HL-60/S4 (cell line): ENCODE data around the gene ATXN10.
"Not testable (repeated sequence)": the region's sequence is repeated elsewhere in the genome, so short reads cannot be mapped to it uniquely, and the experiment has no call there.

ENCODE experiments used
- in situ Hi-C: fragments of 300-500 bp; cut with MboI; formaldehyde crosslinking; loops from 2 replicates; pipeline ENCODE4 v1.14.3; 2022; ENCODE audit warnings: low sequenced_read_pairs

Gene ATXN10

GRCh38 chr22:45702981-45703380 lies 31.3 kb downstream of the ATXN10 start:
- in situ Hi-C loops = no loop called here

GRCh38 chr22:45703758-45704157 lies 32.1 kb downstream of the ATXN10 start:
- in situ Hi-C loops = no loop called here

DNA sequence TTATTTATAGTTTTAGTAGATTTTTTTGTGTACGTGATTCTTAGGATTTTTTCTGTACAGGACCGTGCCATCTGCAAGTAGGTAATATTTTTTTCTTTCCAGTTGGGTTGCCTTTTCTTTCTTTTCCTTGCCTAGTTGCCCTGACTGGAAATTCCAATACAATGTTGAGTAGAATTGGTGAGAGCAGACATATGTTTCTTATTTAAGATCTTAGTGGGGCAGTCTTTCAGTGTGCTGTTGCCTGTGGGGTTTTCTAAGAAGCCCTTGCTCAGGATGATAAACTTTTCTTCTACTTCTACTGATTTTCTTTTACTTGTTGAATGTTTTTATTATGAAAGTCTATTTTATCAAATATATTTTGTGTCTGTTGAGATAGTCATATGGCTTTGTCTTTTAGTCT lies 33.0 kb downstream of the ATXN10 start:
- in situ Hi-C loops = no loop called here

DNA sequence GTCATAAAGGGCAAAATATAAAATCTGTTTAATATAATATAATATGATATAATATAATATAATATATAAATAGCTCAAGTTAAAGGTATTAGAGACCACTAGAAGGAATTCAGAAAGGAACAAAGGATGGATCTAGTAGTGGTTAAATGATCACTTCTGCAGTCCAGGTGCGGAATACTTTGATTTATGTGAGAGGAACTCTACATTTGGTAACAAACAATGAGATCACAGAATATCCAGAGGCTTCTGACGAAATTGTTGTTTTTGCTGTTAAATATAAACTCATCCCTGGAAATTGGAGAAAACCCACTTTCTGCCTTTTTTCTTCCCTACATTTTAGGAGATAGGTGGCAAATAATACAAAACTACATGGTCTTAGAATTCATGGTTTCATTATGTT lies 36.0 kb downstream of the ATXN10 start:
- in situ Hi-C loops = no loop called here

- in situ Hi-C loops = no loop called here
Observed at GRCh38 chr22:45708145-45708544, 36.5 kb downstream of the ATXN10 start.

- in situ Hi-C loops = no loop called here
Observed at GRCh38 chr22:45709060-45709739, 37.6 kb downstream of the ATXN10 start.

- in situ Hi-C loops = no loop called here
Observed at GRCh38 chr22:45709866-45710265, 38.2 kb downstream of the ATXN10 start.

DNA sequence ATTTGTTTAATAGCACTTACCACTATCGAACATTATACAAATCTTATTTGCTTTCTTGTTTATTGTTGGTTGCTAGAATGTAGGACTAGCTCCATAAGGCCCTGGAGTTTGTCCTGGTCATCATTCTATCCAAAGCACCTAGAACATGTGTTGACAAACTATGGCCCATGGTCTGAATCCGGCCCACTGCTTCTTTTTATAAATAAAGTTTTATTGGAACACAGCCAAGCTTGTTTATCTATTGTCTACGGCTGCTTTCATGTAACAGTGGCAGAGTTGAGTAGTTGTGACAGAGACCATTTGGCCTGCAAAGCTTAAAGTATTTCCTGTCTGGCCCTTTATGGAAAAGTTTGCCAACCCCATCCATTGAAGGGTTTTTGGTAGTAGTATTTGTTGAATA lies 38.8 kb downstream of the ATXN10 start:
- in situ Hi-C loops = no loop called here

- in situ Hi-C loops = not testable (repeated sequence)
Observed at GRCh38 chr22:45714390-45714789, 42.8 kb downstream of the ATXN10 start.

GRCh38 chr22:45717789-45718188 lies 46.2 kb downstream of the ATXN10 start:
- in situ Hi-C loops = no loop called here

GRCh38 chr22:45718391-45718790 lies 46.8 kb downstream of the ATXN10 start:
- in situ Hi-C loops = no loop called here

GRCh38 chr22:45720839-45721378 lies 49.3 kb downstream of the ATXN10 start:
- in situ Hi-C loops = no loop called here

DNA sequence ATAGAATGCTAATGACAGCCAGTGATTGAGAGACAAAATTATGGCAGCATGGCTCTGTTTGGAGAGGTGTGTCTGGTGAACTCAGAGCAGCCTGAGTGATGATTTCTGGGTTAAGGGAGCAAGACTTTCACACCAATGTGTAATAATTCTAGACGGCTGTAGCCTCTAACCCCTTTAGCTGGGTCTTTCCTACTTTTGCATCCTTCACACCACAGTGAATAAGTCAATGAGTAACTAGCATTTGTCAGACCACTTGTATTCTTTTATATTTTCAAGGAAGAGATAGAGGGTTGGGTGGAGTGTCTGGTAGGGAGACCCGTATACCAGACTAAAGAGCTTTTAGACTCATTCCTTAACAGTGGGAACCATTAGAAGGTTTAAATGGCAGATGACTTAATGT lies 50.4 kb downstream of the ATXN10 start:
- in situ Hi-C loops = no loop called here

- in situ Hi-C loops = no loop called here
Observed at GRCh38 chr22:45726081-45726480, 54.4 kb downstream of the ATXN10 start.

- in situ Hi-C loops = no loop called here
Observed at GRCh38 chr22:45731041-45731797, 59.6 kb downstream of the ATXN10 start.

GRCh38 chr22:45731798-45732495 lies 60.3 kb downstream of the ATXN10 start:
- in situ Hi-C loops = no loop called here

GRCh38 chr22:45735273-45735672 lies 63.6 kb downstream of the ATXN10 start:
- in situ Hi-C loops = no loop called here

DNA sequence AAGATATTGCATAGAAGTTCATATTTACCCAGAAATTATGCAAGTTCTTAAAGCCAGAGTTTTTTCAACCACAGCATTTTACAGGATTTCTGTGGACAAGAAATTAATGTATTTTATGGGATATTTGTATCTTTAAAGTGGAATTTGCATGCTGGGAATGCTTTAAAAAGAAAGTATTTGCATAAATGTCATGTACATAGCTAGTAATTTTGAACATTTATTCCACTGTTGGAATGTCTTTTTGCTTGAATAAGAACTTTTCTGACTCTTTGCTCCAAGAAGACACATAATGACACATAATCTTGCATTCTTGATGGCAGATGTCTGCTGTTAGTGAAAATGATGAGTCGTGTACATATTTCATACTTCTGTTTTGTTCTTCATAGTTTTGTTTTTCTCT lies 66.6 kb downstream of the ATXN10 start:
- in situ Hi-C loops = no loop called here

DNA sequence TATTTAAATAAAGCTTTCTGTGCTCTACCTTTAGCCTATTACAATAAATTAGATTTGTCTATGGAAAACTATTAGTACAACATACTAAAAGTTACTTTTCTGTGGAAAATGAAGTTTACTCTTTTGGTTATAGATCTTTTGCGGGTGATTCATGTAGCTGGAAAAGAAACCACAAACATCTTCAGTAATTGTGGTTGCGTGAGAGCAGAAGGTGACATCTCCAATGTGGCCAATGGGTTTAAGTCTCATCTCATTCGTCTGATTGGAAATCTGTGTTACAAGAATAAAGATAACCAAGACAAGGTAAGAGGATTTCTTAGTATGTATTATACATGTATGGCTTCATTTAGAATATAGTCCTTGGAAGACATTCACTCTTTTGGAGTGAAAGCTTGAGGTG lies 68.6 kb downstream of the ATXN10 start:
- in situ Hi-C loops = no loop called here

- in situ Hi-C loops = no loop called here
Observed at GRCh38 chr22:45742866-45743450, 71.3 kb downstream of the ATXN10 start.

DNA sequence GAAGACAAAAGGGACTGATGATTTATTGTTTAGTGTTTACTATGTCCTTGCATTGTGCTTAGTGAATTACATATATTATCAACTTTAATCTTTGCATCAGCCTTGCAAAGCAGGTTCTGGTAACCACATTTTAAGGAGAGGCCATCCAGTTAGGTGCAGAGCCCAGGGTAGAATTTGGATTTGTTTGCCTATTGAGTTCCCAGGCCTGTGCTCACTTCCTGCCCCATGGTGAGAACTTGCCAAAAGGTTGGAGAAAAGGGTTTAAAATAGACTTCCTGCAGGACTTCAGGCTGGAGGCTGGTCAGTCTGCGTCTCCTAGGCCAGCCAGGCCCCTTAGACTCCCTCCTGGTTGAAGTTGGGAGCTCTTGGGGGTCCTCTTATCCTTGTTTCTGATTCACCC lies 72.1 kb downstream of the ATXN10 start:
- in situ Hi-C loops = no loop called here
